HCT116 (cell line): ENCODE measurements around the gene TMEM219. TPM values are rescaled to one million over a fixed set of nuclear protein-coding genes. Genes with fewer than 3 reads are reported as not detected.

Experiments used
- ATAC-seq: fragments of 200-7000 bp; cut with Tn5 transposase; 2 replicates; pipeline ENCODE4 v1.9.1; 2020; ENCODE audit warnings: mild to moderate bottlenecking, moderate library complexity
- BruUV-seq: library from RNA; stranded (reverse); fragments of 400-500 nt; replicated peaks from 2 replicates; lab custom pipeline; 2021; lab: Mats Ljungman, UMichigan
- CTCF ChIA-PET: fragments of 300-600 bp; sonication (Branson Sonifier 250); formaldehyde crosslinking; loops from one replicate; lab custom pipeline; 2021; ENCODE audit warnings: antibody characterized with exemption; lab: Charles Lee
- POLR2A ChIA-PET: fragments of 300-600, 350-600 bp; sonication (Branson Sonifier 250); formaldehyde crosslinking; loops from one replicate; lab custom pipeline; 2021; ENCODE audit warnings: antibody characterized with exemption; lab: Charles Lee
- RAD21 ChIA-PET, 2 experiments: fragments of 300-600 bp; sonication (Branson Sonifier 250); formaldehyde crosslinking; loops; one replicate each; lab custom pipeline; 2023; ENCODE audit warnings: low total read pairs in 2 of 2; ENCODE audit not compliant: uncharacterized antibody in 2 of 2, unreplicated experiment in 2 of 2, low non-redundant PET in 1 of 2; lab: Charles Lee
- DNase-seq: peaks from one replicate; pipeline ENCODE4 v3.0.0-alpha.2; 2010; ENCODE audit warnings: low read depth, low spot score
- H2AFZ ChIP-seq: fragments of 200-600 bp; shearing (Covaris generic), sonication (generic); 2 replicates; pipeline ENCODE4 v1.6.1; 2017; ENCODE audit warnings: low read depth, mixed run types, mixed read lengths, antibody characterized with exemption, low read length; ENCODE audit not compliant: poor library complexity, severe bottlenecking
- H3K27ac ChIP-seq: 2 replicates; pipeline ENCODE4 v1.5.1; 2012; ENCODE audit warnings: low read depth, low read length
- H3K27me3 ChIP-seq: fragments of 200-600 bp; sonication (generic); 2 replicates; pipeline ENCODE4 v1.6.1; 2016; ENCODE audit warnings: mixed run types, low read length, mixed read lengths; ENCODE audit not compliant: insufficient read depth
- H3K36me3 ChIP-seq, 2 experiments: fragments of 200-500 bp in 1 of 2; fragments of 200-600 bp in 1 of 2; sonication (Bioruptor generic) in 1 of 2; sonication (generic) in 1 of 2; 2 replicates each; pipeline versions ENCODE4 v1.5.1 to v1.6.1; 2014 to 2016; ENCODE audit warnings: low read length in 2 of 2, inconsistent platforms in 1 of 2, mixed read lengths in 1 of 2, mixed run types in 1 of 2; ENCODE audit not compliant: insufficient read depth in 2 of 2, control insufficient read depth in 1 of 2
- H3K4me1 ChIP-seq, 2 experiments: fragments of 200-600 bp in 1 of 2; sonication (generic) in 1 of 2; 2 replicates each; pipeline versions ENCODE4 v1.5.1 to v1.6.1; 2012 to 2017; ENCODE audit warnings: low read length in 2 of 2, inconsistent platforms in 1 of 2, mild to moderate bottlenecking in 1 of 2, mixed read lengths in 1 of 2, mixed run types in 1 of 2, moderate library complexity in 1 of 2; ENCODE audit not compliant: insufficient read depth in 2 of 2, control insufficient read depth in 1 of 2
- H3K4me2 ChIP-seq: fragments of 200-600 bp; sonication (generic); 2 replicates; pipeline ENCODE4 v1.6.1; 2017; ENCODE audit warnings: mixed run types, low read length, mixed read lengths
- H3K4me3 ChIP-seq, 2 experiments: fragments of 200-600 bp in 1 of 2; sonication (generic) in 1 of 2; replicated peaks in 1 of 2; 2 replicates each; pipeline ENCODE4 v1.5.1; 2011 to 2016; ENCODE audit warnings: low read length in 2 of 2, control low read depth in 1 of 2, low read depth in 1 of 2, mild to moderate bottlenecking in 1 of 2, mixed read lengths in 1 of 2, mixed run types in 1 of 2
- H3K79me2 ChIP-seq: fragments of 200-600 bp; sonication (generic); 2 replicates; pipeline ENCODE4 v1.6.1; 2017; ENCODE audit warnings: mild to moderate bottlenecking, mixed run types, low read length, moderate library complexity, mixed read lengths; ENCODE audit not compliant: insufficient read depth
- H3K9ac ChIP-seq: fragments of 200-600 bp; sonication (generic); 2 replicates; pipeline ENCODE4 v1.6.1; 2016; ENCODE audit warnings: low read length, mixed read lengths
- H3K9me2 ChIP-seq: fragments of 200-600 bp; sonication (generic), shearing (Covaris generic); 2 replicates; pipeline ENCODE4 v1.6.1; 2017; ENCODE audit warnings: mixed run types, mild to moderate bottlenecking, moderate library complexity; ENCODE audit not compliant: insufficient read depth
- H3K9me3 ChIP-seq, 2 experiments: fragments of 200-500 bp in 1 of 2; fragments of 200-600 bp in 1 of 2; sonication (Bioruptor generic) in 1 of 2; sonication (generic) in 1 of 2; 2 replicates each; pipeline ENCODE4 v1.6.1; 2014 to 2017; ENCODE audit warnings: low read length in 2 of 2, mixed read lengths in 2 of 2, inconsistent platforms in 1 of 2, low read depth in 1 of 2, mild to moderate bottlenecking in 1 of 2, mixed run types in 1 of 2, moderate library complexity in 1 of 2; ENCODE audit not compliant: control insufficient read depth in 1 of 2, insufficient read depth in 1 of 2
- H4K20me1 ChIP-seq: fragments of 200-600 bp; sonication (generic), shearing (Covaris generic); 2 replicates; pipeline ENCODE4 v1.6.1; 2017; ENCODE audit warnings: mixed run types, mild to moderate bottlenecking, moderate library complexity; ENCODE audit not compliant: insufficient read depth
- CBX3 ChIP-seq: IDR thresholded peaks from 2 replicates; pipeline ENCODE4 v1.6.1; 2012; ENCODE audit warnings: low read depth
- CEBPB ChIP-seq: IDR thresholded peaks from 2 replicates; pipeline ENCODE4 v1.6.1; 2012; ENCODE audit warnings: low read depth
- EGR1 ChIP-seq: IDR thresholded peaks from 2 replicates; pipeline ENCODE4 v1.6.1; 2012; ENCODE audit warnings: low read depth
- ELF1 ChIP-seq: IDR thresholded peaks from 2 replicates; pipeline ENCODE4 v1.6.1; 2012; ENCODE audit warnings: low read depth, borderline replicate concordance
- JUND ChIP-seq: IDR thresholded peaks from 2 replicates; pipeline ENCODE4 v1.6.1; 2012
- POLR2A ChIP-seq: IDR thresholded peaks from 2 replicates; pipeline ENCODE4 v1.7.0; 2011; ENCODE audit warnings: borderline replicate concordance; ENCODE audit not compliant: insufficient read depth, insufficient read length; ENCODE audit errors: extremely low read depth
- RAD21 ChIP-seq: IDR thresholded peaks from 2 replicates; pipeline ENCODE4 v1.6.1; 2012; ENCODE audit warnings: low read depth, mild to moderate bottlenecking
- SIN3A ChIP-seq: IDR thresholded peaks from 2 replicates; pipeline ENCODE4 v1.6.1; 2012; ENCODE audit warnings: low read depth
- SP1 ChIP-seq: IDR thresholded peaks from 2 replicates; pipeline ENCODE4 v1.6.1; 2012; ENCODE audit warnings: low read depth
- SRF ChIP-seq: IDR thresholded peaks from 2 replicates; pipeline ENCODE4 v1.6.1; 2012; ENCODE audit warnings: low read depth
- TCF7L2 ChIP-seq: IDR thresholded peaks from 2 replicates; pipeline ENCODE4 v1.7.0; 2011; ENCODE audit warnings: borderline replicate concordance, inconsistent platforms; ENCODE audit not compliant: insufficient read depth, insufficient read length; ENCODE audit errors: extremely low read depth
- YY1 ChIP-seq: IDR thresholded peaks from 2 replicates; pipeline ENCODE4 v1.6.1; 2011; ENCODE audit warnings: low read length, low read depth, moderate library complexity, mild to moderate bottlenecking; ENCODE audit not compliant: insufficient replicate concordance; ENCODE audit errors: extremely low read depth
- ZFX ChIP-seq: fragments of 450-650 bp; IDR thresholded peaks from 2 replicates; pipeline ENCODE4 v1.6.1; 2017
- ZNF274 ChIP-seq: fragments of 200-500 bp; sonication (Bioruptor generic); IDR thresholded peaks from 2 replicates; pipeline ENCODE4 v1.6.1; 2014; ENCODE audit warnings: mild to moderate bottlenecking, low read depth, low read length, inconsistent platforms
- intact Hi-C: fragments of 100-400 bp; cut with micrococcal nuclease; formaldehyde crosslinking; loops from 2 replicates; pipeline ENCODE4 v1.10.0; 2022
- total RNA-seq: library from RNA; stranded (reverse); gene quantifications from one replicate; pipeline ENCODE4 v1.2.1, GENCODE V29; 2021; ENCODE audit not compliant: unreplicated experiment
- TF ChIP-seq, protein P1 (sequence below), 3 experiments: fragments of 200-600 bp in 1 of 3; sonication (generic) in 1 of 3; IDR thresholded peaks in 2 of 3; conservative IDR thresholded peaks in 1 of 3; 2 replicates each; pipeline ENCODE4 v1.5.1; 2012 to 2017; ENCODE audit warnings: low read depth in 2 of 3, low read length in 2 of 3, antibody characterized with exemption in 1 of 3, borderline replicate concordance in 1 of 3, control low read depth in 1 of 3, mild to moderate bottlenecking in 1 of 3, mixed read lengths in 1 of 3, mixed run types in 1 of 3, moderate library complexity in 1 of 3; ENCODE audit not compliant: insufficient read depth in 1 of 3

The TMEM219 gene
- total RNA-seq, 1 experiment from 2014 or later = 75.5 TPM

DNA sequence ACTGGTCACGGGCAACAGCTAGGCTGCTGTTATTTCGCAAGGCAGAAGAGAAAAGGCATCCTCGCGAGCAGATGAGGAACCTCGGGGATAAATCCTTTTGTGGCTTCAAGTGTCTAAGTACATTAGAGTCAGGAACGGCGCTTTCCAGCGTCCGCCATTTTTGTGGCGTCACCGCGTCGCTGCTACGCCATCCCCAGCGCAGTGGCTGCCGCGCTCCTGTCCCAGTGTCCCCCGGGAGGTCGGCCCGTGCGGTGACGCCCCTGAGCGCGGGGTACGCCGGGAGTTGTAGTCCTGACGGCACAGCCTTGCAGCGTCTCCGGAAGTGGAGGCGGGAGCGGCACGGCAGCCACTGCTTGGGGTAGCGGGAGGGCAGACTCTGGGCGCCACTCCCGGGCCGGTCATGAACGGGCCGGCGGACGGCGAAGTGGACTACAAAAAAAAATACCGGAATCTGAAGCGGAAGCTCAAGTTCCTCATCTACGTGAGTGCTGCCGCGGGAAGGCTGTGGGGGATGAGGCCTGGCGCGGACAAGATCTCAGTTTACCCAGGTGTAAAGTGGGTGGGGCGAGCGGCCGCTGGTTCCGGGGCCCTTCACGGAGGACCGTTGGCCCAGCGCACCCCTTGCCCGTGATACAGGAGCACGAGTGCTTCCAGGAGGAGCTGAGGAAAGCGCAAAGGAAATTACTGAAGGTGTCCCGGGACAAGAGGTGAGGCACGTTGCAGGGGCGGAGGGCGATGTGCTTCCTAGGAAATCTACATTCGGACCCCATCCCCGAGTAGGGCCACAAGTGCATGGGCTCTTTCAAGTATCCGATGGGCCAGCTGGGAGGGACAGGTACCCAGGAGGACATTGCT, 34.3 kb downstream of the TMEM219 start, which contains the start of gene INO80E:
TSS of gene INO80E (plus strand) at position 331 of the 855 bp plus-strand sequence. CDS start at position 401, 70 bp downstream.
- peak within 1 kb of the TSS; percentile 92 for H3K4me2 ChIP-seq
- TF ChIP-seq SRF (no peak; the same call in 1 of the 2 replicates), ZNF274 (no peak), SP1 (peak; percentile 76), SIN3A (peak; percentile 84; the same call in 1 of the 2 replicates), YY1 (peak; percentile 94), RAD21 (no peak), CEBPB (no peak), TCF7L2 (peak; percentile 52), POLR2A (peak; percentile 50), ELF1 (no peak; the same call in 1 of the 2 replicates), CBX3 (no peak), JUND (no peak), ZFX (peak; percentile 76; the same call in 1 of the 2 replicates), EGR1 (peak; percentile 90)
- TF ChIP-seq, protein P1, sequence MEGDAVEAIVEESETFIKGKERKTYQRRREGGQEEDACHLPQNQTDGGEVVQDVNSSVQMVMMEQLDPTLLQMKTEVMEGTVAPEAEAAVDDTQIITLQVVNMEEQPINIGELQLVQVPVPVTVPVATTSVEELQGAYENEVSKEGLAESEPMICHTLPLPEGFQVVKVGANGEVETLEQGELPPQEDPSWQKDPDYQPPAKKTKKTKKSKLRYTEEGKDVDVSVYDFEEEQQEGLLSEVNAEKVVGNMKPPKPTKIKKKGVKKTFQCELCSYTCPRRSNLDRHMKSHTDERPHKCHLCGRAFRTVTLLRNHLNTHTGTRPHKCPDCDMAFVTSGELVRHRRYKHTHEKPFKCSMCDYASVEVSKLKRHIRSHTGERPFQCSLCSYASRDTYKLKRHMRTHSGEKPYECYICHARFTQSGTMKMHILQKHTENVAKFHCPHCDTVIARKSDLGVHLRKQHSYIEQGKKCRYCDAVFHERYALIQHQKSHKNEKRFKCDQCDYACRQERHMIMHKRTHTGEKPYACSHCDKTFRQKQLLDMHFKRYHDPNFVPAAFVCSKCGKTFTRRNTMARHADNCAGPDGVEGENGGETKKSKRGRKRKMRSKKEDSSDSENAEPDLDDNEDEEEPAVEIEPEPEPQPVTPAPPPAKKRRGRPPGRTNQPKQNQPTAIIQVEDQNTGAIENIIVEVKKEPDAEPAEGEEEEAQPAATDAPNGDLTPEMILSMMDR (IDR thresholded peaks at IDR 0.05 in 2 of 3, conservative IDR thresholded peaks at IDR 0.05 in 1 of 3; ENCODE audit: borderline replicate concordance in 1 of 3, insufficient read depth in 1 of 3, low read depth in 2 of 3, low read length in 2 of 3) = no peak
- no peaks in the 10 kb centered on the region for H4K20me1 ChIP-seq
- ATAC-seq = peak; percentile 94
- peaks cover 9 to 27% of the 10 kb centered on the region in 2 experiments for H3K4me1 ChIP-seq
- H3K4me3 ChIP-seq = peak within 1 kb of the TSS; percentile 83 to 95
- no peaks in the 10 kb centered on the region for H3K9me2 ChIP-seq
- no peaks in the 10 kb centered on the region for H3K9me3 ChIP-seq
- intact Hi-C loops = loop anchor here (1.0 kb wide), 1 partner anchor 97 kb away; the partner anchor contains the start of gene SEZ6L2
- ChIA-PET CTCF (no interaction called here), POLR2A (interaction anchor here (0.6 to 1.2 kb wide), 6 partner anchors 14 to 97 kb away, joined by 3 read pairs; partner anchors contain the start of genes ASPHD1, SEZ6L2, TAOK2 and TMEM219), RAD21 (no interaction called here)
- TSS peak; percentile 50 for BruUV-seq
- peak within 1 kb of the TSS; percentile 88 for H3K27ac ChIP-seq
- H3K79me2 ChIP-seq = peaks cover 11% of the 10 kb centered on the region
- H2AFZ ChIP-seq = peak within 1 kb of the TSS; percentile 64
- H3K9ac ChIP-seq = peak within 1 kb of the TSS; percentile 86
- no peaks in the 10 kb centered on the region for H3K27me3 ChIP-seq
- H3K36me3 ChIP-seq = peaks cover 4 to 16% of the 10 kb centered on the region in 2 experiments; a peak in 3 of 4 replicates
- peak; percentile 90 for DNase-seq
